Measurements from ENCODE around the gene MEGF10. TPM values are rescaled to one million over a fixed set of nuclear protein-coding genes. Genes with fewer than 3 reads are reported as not detected.

MEGF10 gene
- total and polyA plus RNA-seq, 2 of the 8 experiments (the other 6 are each of a cell fraction or from before 2014, with no cell fraction given), result 38.2 to 53.1 TPM

GRCh38 chr5:127333483-127333882, 42.9 kb downstream of the MEGF10 start:
- no peak overlapping the region for H3K4me3 ChIP-seq (ENCODE audit: extremely low read depth in 1 of 4, insufficient read depth in 2 of 4, low read depth in 3 of 4, low read length in 4 of 4)
- FAIRE-seq, result no peak
- no peak overlapping the region for H3K14ac ChIP-seq (ENCODE audit: insufficient read length)
- no peaks in the 10 kb centered on the region for H3K27me3 ChIP-seq (replicated peaks in 1 of 4; ENCODE audit: control insufficient read depth in 3 of 4, extremely low read depth in 1 of 4, insufficient read depth in 3 of 4, low read length in 3 of 4)
- H2BK5ac ChIP-seq (ENCODE audit: low read depth, low read length), result no peak overlapping the region
- H3K79me2 ChIP-seq (ENCODE audit: control insufficient read depth in 1 of 2, insufficient read depth in 2 of 2, low read length in 2 of 2), result peaks cover 0 to 19% of the 10 kb centered on the region in 2 experiments; a peak in 2 of 4 replicates
- no peak overlapping the region for H4K8ac ChIP-seq (ENCODE audit: extremely low read depth, insufficient read depth, low read length)
- H3K9ac ChIP-seq (replicated peaks in 1 of 4; ENCODE audit: extremely low read depth in 1 of 4, low read depth in 3 of 4, low read length in 3 of 4), result no peak overlapping the region
- H2BK120ac ChIP-seq (replicated peaks; ENCODE audit: low read depth, low read length), result no peak overlapping the region
- no peak overlapping the region for H4K91ac ChIP-seq (replicated peaks; ENCODE audit: insufficient read length, low read length)
- WGBS, 2 experiments (ENCODE audit: extremely low coverage in 1 of 2, insufficient coverage in 1 of 2, insufficient read length in 1 of 2, insufficient replicate concordance in 2 of 2, low coverage in 1 of 2, low lambda C conversion rate in 2 of 2, missing lambda C conversion rate in 1 of 2), result 86% methylated on average over 2 of the region's 3 CpGs; no CpG with 5 or more reads in 1 of the 2 experiments
- TF ChIP-seq SAP30 (IDR thresholded peaks at IDR 0.05; ENCODE audit: insufficient read depth, insufficient replicate concordance, low read length) (no peak), ASH2L (IDR thresholded peaks at IDR 0.05; ENCODE audit: low read length) (no peak), JUND (IDR thresholded peaks at IDR 0.05; ENCODE audit: low read length) (no peak), FOSL1 (IDR thresholded peaks at IDR 0.05; ENCODE audit: insufficient read depth, low read depth, low read length) (no peak), NANOG (IDR thresholded peaks at IDR 0.05; ENCODE audit: insufficient read depth, low read depth, low read length, poor library complexity, severe bottlenecking) (no peak), CBX8 (IDR thresholded peaks at IDR 0.05; ENCODE audit: borderline replicate concordance, low read depth, low read length) (no peak), E2F6 (IDR thresholded peaks at IDR 0.05) (no peak), CREB1 (IDR thresholded peaks at IDR 0.05) (no peak), CEBPB (IDR thresholded peaks at IDR 0.05; ENCODE audit: low read depth, low read length) (no peak), BCL11A (IDR thresholded peaks at IDR 0.05; ENCODE audit: low read depth in 2 of 2, low read length in 2 of 2) (no peak), RXRA (IDR thresholded peaks at IDR 0.05; ENCODE audit: insufficient read depth, low read depth, low read length) (no peak), BRCA1 (IDR thresholded peaks at IDR 0.05; ENCODE audit: low read depth, low read length) (no peak), CHD2 (IDR thresholded peaks at IDR 0.05; ENCODE audit: low read length) (no peak)
- no peak overlapping the region for H2AK5ac ChIP-seq (ENCODE audit: low read depth, low read length)
- H3K18ac ChIP-seq (ENCODE audit: extremely low read depth, low read length), result no peak overlapping the region
- H3K79me1 ChIP-seq (ENCODE audit: low read depth, low read length), result no peaks in the 10 kb centered on the region; the same call in 1 of the 2 replicates
- H3K36me3 ChIP-seq (ENCODE audit: control insufficient read depth in 2 of 4, insufficient read depth in 4 of 4, low read length in 3 of 4), result no peaks in the 10 kb centered on the region
- no peak overlapping the region for H3K4me2 ChIP-seq (ENCODE audit: insufficient read depth in 1 of 2, low read depth in 2 of 2, low read length in 2 of 2)
- H4K20me1 ChIP-seq (replicated peaks in 1 of 2; ENCODE audit: control insufficient read depth in 1 of 2, insufficient read depth in 2 of 2, low read length in 2 of 2), result no peaks in the 10 kb centered on the region
- H3K23me2 ChIP-seq (ENCODE audit: low read depth, low read length), result no peaks in the 10 kb centered on the region
- ChIA-PET CTCF (ENCODE audit: partially characterized antibody) (interaction anchor here (0.6 to 1.6 kb wide), 4 partner anchors 19 to 84 kb away, joined by 3 to 4 read pairs (median 4); no protein-coding TSS in a partner anchor), POLR2A (ENCODE audit: partially characterized antibody) (no interaction called here)
- H3K4me1 ChIP-seq (replicated peaks in 1 of 4; ENCODE audit: control insufficient read depth in 3 of 4, insufficient read depth in 4 of 4, low read length in 3 of 4), result peaks cover 1 to 22% (median 15%) of the 10 kb centered on the region in 4 experiments
- no peak overlapping the region for H4K5ac ChIP-seq (ENCODE audit: insufficient read length, low read depth, low read length)
- no peak overlapping the region for H3K56ac ChIP-seq (replicated peaks; ENCODE audit: insufficient read length, low read depth, low read length)
- no peak for DNase-seq (ENCODE audit: low read depth in 1 of 2, low spot score in 2 of 2)
- H2BK15ac ChIP-seq (ENCODE audit: low read length), result no peak overlapping the region
- H3K4ac ChIP-seq (replicated peaks; ENCODE audit: insufficient read length, low read depth, low read length), result no peak overlapping the region
- no peaks in the 10 kb centered on the region for H3K9me3 ChIP-seq (ENCODE audit: insufficient read depth in 2 of 2, low read depth in 1 of 2, low read length in 1 of 2)
- H3K23ac ChIP-seq (ENCODE audit: insufficient read length), result no peak overlapping the region
- no peak overlapping the region for H2AFZ ChIP-seq (ENCODE audit: low read length)
- no peak overlapping the region for H2BK20ac ChIP-seq (ENCODE audit: low read length)
- no peak overlapping the region for H3K27ac ChIP-seq (ENCODE audit: low read depth, low read length)
- H2BK12ac ChIP-seq (ENCODE audit: low read depth, low read length), result no peak overlapping the region

Measured in H1 (cell line).